ENCODE data around the gene RING1.

RING1 gene

GRCh38 chr6:33193619-33194018, 14.7 kb upstream of the RING1 start:
- peaks cover 30% of the 10 kb centered on the region for H3K4me1 Mint-ChIP-seq
- peaks cover 50% of the 10 kb centered on the region for H3K27me3 Mint-ChIP-seq
- H3K36me3 Mint-ChIP-seq, result peaks cover 41% of the 10 kb centered on the region
- CTCF ChIA-PET, result no interaction called here
- H3K27ac Mint-ChIP-seq, result no peak overlapping the region
- no peaks in the 10 kb centered on the region for H3K9me3 Mint-ChIP-seq
- H3K4me3 Mint-ChIP-seq, result no peak overlapping the region
- no peak for DNase-seq

GRCh38 chr6:33194431-33194979, 13.8 kb upstream of the RING1 start:
- Mint-ChIP-seq H3K4me1 (peaks cover 39% of the 10 kb centered on the region), H3K36me3 (peaks cover 44% of the 10 kb centered on the region), H3K27me3 (peaks cover 43% of the 10 kb centered on the region), H3K4me3 (no peak overlapping the region), H3K9me3 (no peaks in the 10 kb centered on the region), H3K27ac (no peak overlapping the region)
- DNase-seq, result no peak
- CTCF ChIA-PET, result no interaction called here

- Mint-ChIP-seq H3K4me1 (peaks cover 42% of the 10 kb centered on the region), H3K9me3 (no peaks in the 10 kb centered on the region), H3K36me3 (peaks cover 44% of the 10 kb centered on the region), H3K4me3 (no peak overlapping the region), H3K27me3 (peaks cover 33% of the 10 kb centered on the region), H3K27ac (peak overlapping the region; percentile 15)
- no peak for DNase-seq
- CTCF ChIA-PET, result interaction anchor here (0.7 to 4.3 kb wide), 4 partner anchors 36 to 75 kb away, joined by 3 to 27 read pairs (median 15); no protein-coding TSS in a partner anchor
Measured at GRCh38 chr6:33195304-33196165, 12.8 kb upstream of the RING1 start.

GRCh38 chr6:33197431-33198048, 10.8 kb upstream of the RING1 start:
- DNase-seq, result peak; percentile 49
- H3K27me3 Mint-ChIP-seq, result peaks cover 13% of the 10 kb centered on the region
- peak overlapping the region; percentile 56 for H3K27ac Mint-ChIP-seq
- H3K36me3 Mint-ChIP-seq, result peaks cover 56% of the 10 kb centered on the region
- H3K4me3 Mint-ChIP-seq, result peak overlapping the region; percentile 98
- no peaks in the 10 kb centered on the region for H3K9me3 Mint-ChIP-seq
- H3K4me1 Mint-ChIP-seq, result peaks cover 54% of the 10 kb centered on the region
- CTCF ChIA-PET, result interaction anchor here (0.7 to 4.3 kb wide), 17 partner anchors 11 to 77 kb away, joined by 3 to 27 read pairs (median 6); partner anchors contain the start of gene RING1

GRCh38 chr6:33198159-33198852, 10.0 kb upstream of the RING1 start:
- Mint-ChIP-seq H3K4me1 (peaks cover 57% of the 10 kb centered on the region), H3K27ac (peak overlapping the region; percentile 87), H3K36me3 (peaks cover 61% of the 10 kb centered on the region), H3K9me3 (no peaks in the 10 kb centered on the region), H3K27me3 (peaks cover 5% of the 10 kb centered on the region), H3K4me3 (peak overlapping the region; percentile 98)
- no peak for DNase-seq
- CTCF ChIA-PET, result interaction anchor here (0.7 to 4.3 kb wide), 15 partner anchors 10 to 78 kb away, joined by 3 to 27 read pairs (median 6); partner anchors contain the start of gene RING1

GRCh38 chr6:33198853-33199436, 9.4 kb upstream of the RING1 start:
- Mint-ChIP-seq H3K4me1 (peaks cover 60% of the 10 kb centered on the region), H3K4me3 (peak overlapping the region; percentile 98), H3K27ac (peak overlapping the region; percentile 87), H3K36me3 (peaks cover 65% of the 10 kb centered on the region), H3K27me3 (no peaks in the 10 kb centered on the region), H3K9me3 (no peaks in the 10 kb centered on the region)
- CTCF ChIA-PET, result interaction anchor here (1.2 to 4.3 kb wide), 6 partner anchors 10 to 79 kb away, joined by 4 to 27 read pairs (median 10); no protein-coding TSS in a partner anchor
- no peak for DNase-seq

GRCh38 chr6:33199687-33200218, 8.5 kb upstream of the RING1 start:
- peaks cover 65% of the 10 kb centered on the region for H3K4me1 Mint-ChIP-seq
- H3K27me3 Mint-ChIP-seq, result no peaks in the 10 kb centered on the region
- CTCF ChIA-PET, result interaction anchor here (1.0 to 4.1 kb wide), 5 partner anchors 9 to 79 kb away, joined by 4 to 20 read pairs (median 4); no protein-coding TSS in a partner anchor
- peak; percentile 87 for DNase-seq
- peak overlapping the region; percentile 88 for H3K27ac Mint-ChIP-seq
- peaks cover 61% of the 10 kb centered on the region for H3K36me3 Mint-ChIP-seq
- peak overlapping the region; percentile 98 for H3K4me3 Mint-ChIP-seq
- no peaks in the 10 kb centered on the region for H3K9me3 Mint-ChIP-seq

GRCh38 chr6:33200219-33201146, 7.8 kb upstream of the RING1 start, which contains the start of the genes RXRB and SLC39A7:
RXRB (minus strand) TSS chr6:33200665; CDS start chr6:33200476, 189 bp downstream.
SLC39A7 (plus strand) TSS chr6:33200867; CDS start chr6:33201246, 379 bp downstream.
- CTCF ChIA-PET, result interaction anchor here (1.0 to 1.4 kb wide), 3 partner anchors 9 to 39 kb away, joined by 4 read pairs; no protein-coding TSS in a partner anchor
- Mint-ChIP-seq H3K27me3 (no peaks in the 10 kb centered on the region), H3K9me3 (no peaks in the 10 kb centered on the region), H3K36me3 (peaks cover 54% of the 10 kb centered on the region), H3K4me1 (peaks cover 70% of the 10 kb centered on the region), H3K4me3 (peak within 1 kb of the TSS; percentile 98), H3K27ac (peak within 1 kb of the TSS; percentile 98)
- DNase-seq, result peak; percentile 100

- Mint-ChIP-seq H3K27ac (peak overlapping the region; percentile 98), H3K4me1 (peaks cover 77% of the 10 kb centered on the region), H3K4me3 (peak overlapping the region; percentile 98), H3K27me3 (no peaks in the 10 kb centered on the region), H3K9me3 (no peaks in the 10 kb centered on the region), H3K36me3 (peaks cover 47% of the 10 kb centered on the region)
- DNase-seq, result no peak
- CTCF ChIA-PET, result no interaction called here
Measured at GRCh38 chr6:33201147-33201545, 7.2 kb upstream of the RING1 start.

- H3K4me3 Mint-ChIP-seq, result peak overlapping the region; percentile 98
- no peak overlapping the region for H3K27ac Mint-ChIP-seq
- CTCF ChIA-PET, result no interaction called here
- H3K27me3 Mint-ChIP-seq, result no peaks in the 10 kb centered on the region
- H3K4me1 Mint-ChIP-seq, result peaks cover 79% of the 10 kb centered on the region
- H3K36me3 Mint-ChIP-seq, result peaks cover 41% of the 10 kb centered on the region
- DNase-seq, result no peak
- H3K9me3 Mint-ChIP-seq, result no peaks in the 10 kb centered on the region
Measured at GRCh38 chr6:33201935-33202334, 6.4 kb upstream of the RING1 start.

- Mint-ChIP-seq H3K27ac (no peak overlapping the region), H3K9me3 (no peaks in the 10 kb centered on the region), H3K27me3 (no peaks in the 10 kb centered on the region), H3K36me3 (peaks cover 35% of the 10 kb centered on the region), H3K4me3 (peak overlapping the region; percentile 39), H3K4me1 (peaks cover 76% of the 10 kb centered on the region)
- CTCF ChIA-PET, result no interaction called here
- no peak for DNase-seq
Measured at GRCh38 chr6:33202799-33203198, 5.5 kb upstream of the RING1 start.

GRCh38 chr6:33203443-33204164, 4.7 kb upstream of the RING1 start:
- CTCF ChIA-PET, result interaction anchor here (3.3 kb wide), 1 partner anchor 45 kb away, joined by 27 read pairs; no protein-coding TSS in a partner anchor
- Mint-ChIP-seq H3K9me3 (no peaks in the 10 kb centered on the region), H3K4me3 (peak overlapping the region; percentile 90)

More at GRCh38 chr6:33203443-33204164, 4.7 kb upstream of the RING1 start:
- Mint-ChIP-seq H3K36me3 (peaks cover 31% of the 10 kb centered on the region), H3K4me1 (peaks cover 69% of the 10 kb centered on the region), H3K27me3 (no peaks in the 10 kb centered on the region), H3K27ac (peak overlapping the region; percentile 7)
- DNase-seq, result no peak
